IPS-18c (cell line): ENCODE measurements around the gene LMOD1.
"Not testable (repeated sequence)": the region's sequence is repeated elsewhere in the genome, so short reads cannot be mapped to it uniquely, and the experiment has no call there.

Experiments
- H3K4me3 ChIP-seq: 2 replicates; pipeline ENCODE4 v1.7.0; 2013; ENCODE audit warnings: low read depth, mild to moderate bottlenecking, low read length, moderate library complexity; ENCODE audit not compliant: insufficient read depth
- H3K9me3 ChIP-seq: one replicate; pipeline ENCODE4 v1.6.1; 2013; ENCODE audit warnings: mild to moderate bottlenecking, low read length, moderate library complexity; ENCODE audit not compliant: control insufficient read depth, insufficient read depth

LMOD1 gene

GRCh38 chr1:201946224-201946908 is at the start of gene LMOD1:
Gene LMOD1 (minus strand): TSS chr1:201946548. CDS start chr1:201946340, 208 bp downstream.
- H3K9me3 ChIP-seq, result no peaks in the 10 kb centered on the region
- H3K4me3 ChIP-seq, result peak within 1 kb of the TSS; percentile 50

DNA sequence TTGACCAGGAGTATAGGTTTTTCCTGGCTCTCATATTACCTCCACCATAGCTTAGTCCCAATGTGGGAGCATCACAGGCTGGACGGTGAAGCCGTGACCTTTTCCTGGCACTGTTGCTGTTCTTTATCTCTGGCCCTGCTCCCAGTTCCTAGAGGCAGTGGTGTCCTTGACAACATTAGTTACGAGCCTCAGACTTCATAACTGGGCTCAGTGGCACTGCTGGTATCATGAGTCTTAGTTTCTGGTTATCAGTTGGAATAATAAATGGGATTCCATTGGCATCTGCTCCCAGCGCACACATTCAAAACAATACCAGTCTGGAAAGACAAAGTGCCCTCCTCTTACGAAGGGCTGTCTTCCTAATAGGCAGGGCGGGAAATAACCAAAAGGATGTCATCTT is 44.1 kb upstream of the LMOD1 start:
- H3K9me3 ChIP-seq, result no peaks in the 10 kb centered on the region
- no peak overlapping the region for H3K4me3 ChIP-seq

- no peaks in the 10 kb centered on the region for H3K9me3 ChIP-seq
Measured at GRCh38 chr1:201989354-201990128, 43.2 kb upstream of the LMOD1 start.

GRCh38 chr1:201988601-201989000 is 42.3 kb upstream of the LMOD1 start:
- Histone ChIP-seq H3K9me3 (no peaks in the 10 kb centered on the region), H3K4me3 (no peak overlapping the region)

More at GRCh38 chr1:201989354-201990128, 43.2 kb upstream of the LMOD1 start:
- H3K4me3 ChIP-seq, result no peak overlapping the region

DNA sequence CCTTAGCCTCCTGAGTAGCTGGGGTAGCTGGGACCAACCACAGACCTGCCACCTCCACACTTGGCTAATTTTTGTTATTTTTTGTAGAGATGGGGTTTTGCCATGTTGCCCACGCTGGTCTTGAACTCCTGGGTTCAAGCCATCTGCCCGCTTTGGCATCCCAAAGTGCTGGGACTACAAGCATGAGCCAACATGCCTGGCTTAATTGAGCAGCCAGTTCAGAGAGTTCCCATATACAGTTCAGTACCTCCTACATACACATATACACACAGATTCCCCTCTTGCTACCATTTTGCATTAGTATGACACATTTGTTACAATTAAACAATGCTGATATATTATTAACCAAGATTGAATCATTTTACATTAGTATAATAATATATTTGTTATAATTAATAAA is 39.0 kb upstream of the LMOD1 start:
- no peaks in the 10 kb centered on the region for H3K9me3 ChIP-seq
- H3K4me3 ChIP-seq, result no peak overlapping the region

DNA sequence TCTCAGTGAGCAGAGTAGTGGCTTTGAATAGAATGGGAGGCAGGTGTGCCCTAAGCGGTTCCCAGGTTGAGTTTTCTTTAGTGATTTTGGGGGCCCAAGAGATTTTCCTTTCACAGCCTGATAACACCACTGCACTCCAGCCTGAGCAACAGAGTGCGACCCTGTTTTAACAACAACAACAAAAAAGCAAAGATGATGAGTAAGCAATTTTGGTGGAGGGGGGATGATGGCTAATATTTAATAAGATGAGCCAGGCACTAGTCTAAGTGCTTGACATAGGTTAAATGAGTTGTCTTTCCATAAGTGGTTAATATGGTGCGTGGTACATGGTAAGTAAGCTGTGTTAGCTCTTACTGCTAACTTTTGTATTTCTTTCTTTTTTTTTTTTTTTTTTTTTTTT is 38.1 kb upstream of the LMOD1 start:
- no peak overlapping the region for H3K4me3 ChIP-seq
- H3K9me3 ChIP-seq, result no peaks in the 10 kb centered on the region

DNA sequence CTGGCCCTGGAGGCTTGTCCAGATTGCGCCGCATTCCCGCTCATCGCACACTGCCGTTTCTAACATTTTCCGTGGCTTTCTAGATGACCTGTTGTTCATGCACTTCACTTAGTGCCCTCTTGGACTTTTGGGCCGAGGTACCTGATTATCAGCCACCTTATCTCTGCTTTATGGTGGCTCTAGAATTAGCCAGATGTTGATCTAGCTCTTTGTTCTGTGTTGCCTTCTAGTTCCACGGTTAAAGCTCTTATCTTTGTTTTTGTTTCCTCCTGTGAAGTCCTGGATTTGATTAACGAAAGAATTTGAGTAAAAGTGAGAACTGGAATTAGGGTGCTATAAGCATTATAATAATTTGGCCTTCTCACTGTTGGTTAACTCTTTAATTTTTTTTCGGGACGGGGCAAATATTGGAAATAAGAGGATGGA is 37.0 kb upstream of the LMOD1 start:
- Histone ChIP-seq H3K9me3 (no peaks in the 10 kb centered on the region), H3K4me3 (peak overlapping the region; percentile 89)

DNA sequence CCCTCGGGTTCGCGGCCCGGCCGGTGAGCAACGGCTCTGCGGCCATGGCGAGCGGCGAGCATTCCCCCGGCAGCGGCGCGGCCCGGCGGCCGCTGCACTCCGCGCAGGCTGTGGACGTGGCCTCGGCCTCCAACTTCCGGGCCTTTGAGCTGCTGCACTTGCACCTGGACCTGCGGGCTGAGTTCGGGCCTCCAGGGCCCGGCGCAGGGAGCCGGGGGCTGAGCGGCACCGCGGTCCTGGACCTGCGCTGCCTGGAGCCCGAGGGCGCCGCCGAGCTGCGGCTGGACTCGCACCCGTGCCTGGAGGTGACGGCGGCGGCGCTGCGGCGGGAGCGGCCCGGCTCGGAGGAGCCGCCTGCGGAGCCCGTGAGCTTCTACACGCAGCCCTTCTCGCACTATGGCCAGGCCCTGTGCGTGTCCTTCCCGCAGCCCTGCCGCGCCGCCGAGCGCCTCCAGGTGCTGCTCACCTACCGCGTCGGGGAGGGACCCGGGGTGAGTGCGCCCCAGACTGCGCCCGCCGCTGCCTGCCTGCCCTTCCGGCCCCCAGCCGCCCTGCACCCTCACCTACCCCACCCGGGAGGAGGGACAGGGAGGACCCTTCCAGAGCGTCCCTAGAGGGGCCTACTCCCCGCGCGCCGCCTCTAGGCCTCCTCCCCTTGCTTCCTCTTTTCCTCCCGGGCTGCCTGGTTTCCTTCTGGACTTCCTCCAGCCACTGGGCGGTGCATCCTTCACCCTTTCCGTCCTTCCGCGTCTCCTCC is 36.5 kb upstream of the LMOD1 start, which contains the start of gene RNPEP:
RNPEP (plus strand) TSS at position 26 of the 757 bp plus-strand sequence; CDS start at position 45, 19 bp downstream.
- no peaks in the 10 kb centered on the region for H3K9me3 ChIP-seq

DNA sequence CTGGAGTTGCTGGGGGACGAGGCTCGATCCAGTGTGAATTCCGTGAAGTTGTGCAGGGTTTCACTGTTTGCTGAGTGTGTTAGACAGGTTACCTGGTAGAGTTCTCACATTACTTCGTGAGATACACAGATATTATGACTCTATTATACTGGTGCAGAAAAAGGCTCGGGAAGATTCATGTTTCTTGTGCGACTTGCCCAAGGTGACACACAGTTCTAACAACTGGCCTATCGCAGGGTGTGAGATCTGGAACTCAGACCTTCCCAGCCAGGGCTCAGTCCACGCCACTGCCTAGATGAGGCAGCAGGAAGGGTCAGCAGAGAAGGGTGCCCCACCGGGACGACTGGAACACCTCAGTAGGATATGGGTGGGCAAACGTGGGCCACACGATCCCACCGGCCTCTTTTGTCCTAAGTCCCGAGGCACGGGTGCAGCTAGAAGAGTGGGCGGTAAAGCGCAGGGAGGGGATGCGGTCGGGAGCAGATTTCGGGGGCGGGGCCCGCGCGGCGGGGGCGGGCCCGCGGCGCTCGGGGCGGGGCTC is 35.8 kb upstream of the LMOD1 start:
- H3K4me3 ChIP-seq, result peak overlapping the region; percentile 89; the same call in 1 of the 2 replicates
- H3K9me3 ChIP-seq, result no peaks in the 10 kb centered on the region

More for the DNA sequence above, 36.5 kb upstream of the LMOD1 start, which contains the start of gene RNPEP:
- H3K4me3 ChIP-seq, result peak within 1 kb of the TSS; percentile 89

DNA sequence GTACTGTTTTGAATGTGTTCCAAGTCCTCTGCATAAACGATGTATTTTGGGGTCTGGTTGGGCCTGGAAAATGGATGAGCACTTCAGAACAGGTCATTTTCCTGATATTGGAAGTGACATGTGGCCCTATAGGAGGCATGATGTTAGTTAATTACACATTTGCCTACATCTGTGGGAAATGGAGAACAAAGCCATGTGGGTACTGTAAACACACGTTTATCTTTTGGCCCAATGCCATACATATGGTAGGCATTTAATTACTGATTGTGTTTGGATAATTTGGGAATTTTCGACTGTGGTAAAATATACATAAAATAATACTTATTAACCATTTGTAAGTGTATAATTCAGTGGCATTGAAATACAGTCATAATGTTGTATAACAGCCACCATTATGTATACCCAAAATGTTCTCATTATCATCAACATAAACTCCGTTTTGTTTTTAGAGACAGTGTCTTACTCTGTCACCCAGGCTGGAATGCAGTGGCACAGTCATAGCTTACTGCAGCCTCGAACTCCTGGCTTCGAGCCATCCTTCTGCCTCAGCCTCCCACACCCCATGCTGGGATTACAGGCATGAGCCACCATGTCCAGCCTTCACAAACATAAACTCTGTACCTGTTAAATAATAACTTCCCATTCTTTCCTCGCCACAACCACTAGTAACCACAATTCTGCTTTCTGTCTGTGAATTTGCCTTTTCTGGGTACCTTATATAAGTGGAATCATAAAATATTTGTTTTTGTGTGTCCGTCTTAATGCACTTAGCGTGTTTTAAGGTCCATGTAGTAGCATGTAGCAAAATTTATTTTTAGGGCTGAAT is 24.2 kb upstream of the LMOD1 start:
- Histone ChIP-seq H3K9me3 (no peaks in the 10 kb centered on the region), H3K4me3 (no peak overlapping the region)

GRCh38 chr1:201968202-201968925 is 22.0 kb upstream of the LMOD1 start:
- Histone ChIP-seq H3K4me3 (no peak overlapping the region), H3K9me3 (no peaks in the 10 kb centered on the region)

GRCh38 chr1:201966171-201966570 is 19.8 kb upstream of the LMOD1 start:
- Histone ChIP-seq H3K4me3 (no peak overlapping the region), H3K9me3 (no peaks in the 10 kb centered on the region)

DNA sequence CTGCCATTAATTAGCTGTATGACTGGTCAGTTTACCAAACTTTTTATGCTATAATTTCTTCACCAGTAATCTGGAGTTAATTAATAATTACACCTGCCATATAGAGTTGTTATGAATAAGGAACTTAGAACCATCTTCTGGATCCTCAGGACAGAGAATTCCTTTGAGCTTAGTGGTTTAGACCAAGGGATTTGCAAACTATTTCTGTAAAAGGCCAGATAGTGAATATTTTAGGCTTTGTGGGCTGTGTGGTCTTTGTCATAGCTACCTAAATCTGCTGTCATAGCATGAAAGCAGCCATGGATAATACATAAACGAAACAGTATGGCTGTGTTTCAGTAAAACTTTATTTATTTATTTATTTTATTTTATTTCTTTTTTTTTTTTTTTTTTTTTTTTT is 17.9 kb upstream of the LMOD1 start:
- Histone ChIP-seq H3K4me3 (no peak overlapping the region), H3K9me3 (no peaks in the 10 kb centered on the region)

DNA sequence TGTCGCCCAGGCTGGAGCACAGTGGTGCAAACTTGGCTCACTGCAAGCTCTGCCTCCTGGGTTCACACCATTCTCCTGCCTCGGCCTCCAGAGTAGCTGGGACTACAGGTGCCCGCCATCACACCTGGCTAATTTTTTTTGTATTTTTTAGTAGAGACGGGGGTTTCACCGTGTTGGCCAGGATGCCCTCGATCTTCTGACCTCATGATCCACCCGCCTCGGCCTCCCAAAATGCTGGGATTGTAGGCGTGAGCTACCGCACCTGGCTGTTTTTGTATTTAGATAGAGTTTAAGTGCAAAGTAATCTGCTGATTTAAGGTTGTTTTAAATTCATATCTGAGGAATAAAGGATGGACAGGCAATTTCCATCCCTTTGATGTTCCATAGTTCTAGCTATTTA is 16.0 kb upstream of the LMOD1 start:
- not testable (repeated sequence) for H3K9me3 ChIP-seq, H3K4me3 ChIP-seq

- no peak overlapping the region for H3K4me3 ChIP-seq
- no peaks in the 10 kb centered on the region for H3K9me3 ChIP-seq
Measured at GRCh38 chr1:201958348-201958747, 12.0 kb upstream of the LMOD1 start.

GRCh38 chr1:201955729-201956143 is 9.4 kb upstream of the LMOD1 start:
- peak overlapping the region; percentile 99 for H3K4me3 ChIP-seq
- no peaks in the 10 kb centered on the region for H3K9me3 ChIP-seq
